Endodermal cell (in vitro differentiated cells): ENCODE results near the gene PC. TPM values are rescaled to one million over a fixed set of nuclear protein-coding genes. Genes with fewer than 3 reads are reported as not detected.
A peak's percentile ranks its signal among the peaks of the same experiment; 100 is the strongest.

Experiments
- DNase-seq: peaks from one replicate; pipeline ENCODE4 v3.0.0-alpha.2; 2017
- H3K27ac ChIP-seq: 2 replicates; pipeline ENCODE4 v1.5.1; 2013; ENCODE audit warnings: mild to moderate bottlenecking, low read depth, low read length, moderate library complexity
- H3K27me3 ChIP-seq: 2 replicates; pipeline ENCODE4 v1.6.1; 2013; ENCODE audit warnings: mild to moderate bottlenecking, low read length, moderate library complexity; ENCODE audit not compliant: insufficient read depth, control insufficient read depth, poor library complexity, severe bottlenecking
- H3K36me3 ChIP-seq: 2 replicates; pipeline ENCODE4 v1.7.0; 2013; ENCODE audit warnings: mild to moderate bottlenecking, low read length, moderate library complexity; ENCODE audit not compliant: control insufficient read depth, insufficient read depth
- H3K4me1 ChIP-seq: one replicate; pipeline ENCODE4 v1.7.0; 2013; ENCODE audit warnings: low read length; ENCODE audit not compliant: control insufficient read depth, insufficient read depth
- H3K4me3 ChIP-seq: 2 replicates; pipeline ENCODE4 v1.5.1; 2013; ENCODE audit warnings: mild to moderate bottlenecking, low read length, moderate library complexity
- H3K9ac ChIP-seq: 2 replicates; pipeline ENCODE4 v1.6.1; 2013; ENCODE audit warnings: mild to moderate bottlenecking, low read length, moderate library complexity; ENCODE audit not compliant: poor library complexity, severe bottlenecking; ENCODE audit errors: extremely low read depth
- H3K9me3 ChIP-seq: 2 replicates; pipeline ENCODE4 v1.6.1; 2013; ENCODE audit warnings: mild to moderate bottlenecking, low read length, moderate library complexity; ENCODE audit not compliant: control insufficient read depth
- H3K27ac Mint-ChIP-seq: 2 replicates; pipeline ENCODE4 v1.8.0; 2020; ENCODE audit warnings: mixed read lengths
- H3K27me3 Mint-ChIP-seq: 2 replicates; pipeline ENCODE4 v1.8.0; 2021; ENCODE audit warnings: mild to moderate bottlenecking, mixed read lengths; ENCODE audit not compliant: insufficient read depth
- H3K36me3 Mint-ChIP-seq: 2 replicates; pipeline ENCODE4 v1.8.0; 2020; ENCODE audit warnings: low read depth, mixed read lengths
- H3K4me1 Mint-ChIP-seq: 2 replicates; pipeline ENCODE4 v1.8.0; 2020; ENCODE audit warnings: mixed read lengths
- H3K4me3 Mint-ChIP-seq: 2 replicates; pipeline ENCODE4 v1.8.0; 2020; ENCODE audit warnings: mild to moderate bottlenecking, moderate library complexity, mixed read lengths
- H3K9me3 Mint-ChIP-seq: 2 replicates; pipeline ENCODE4 v1.8.0; 2020; ENCODE audit warnings: mild to moderate bottlenecking, mixed read lengths
- CTCF ChIP-seq: fragments of 200-600 bp; sonication (generic); conservative IDR thresholded peaks from 2 replicates; pipeline ENCODE4 v1.5.0; 2021; ENCODE audit warnings: antibody characterized with exemption, mild to moderate bottlenecking
- WGBS, 2 experiments: methylation state at CpG; one replicate each; pipeline versions ENCODE4 v1.1.5 to v1.1.7; 2013; ENCODE audit warnings: missing lambda C conversion rate in 2 of 2, mixed read lengths in 1 of 2; ENCODE audit not compliant: insufficient coverage in 1 of 2, insufficient read length in 1 of 2; 5-methylcytosine and 5-hydroxymethylcytosine counted together
- total RNA-seq, 2 donors: library from RNA; stranded (reverse); fragmentation: NEBNext Ultra II Directional in 1 of 2; extraction: Animal tissue kit (Norgen Biotek cat#: 25700) in 1 of 2; gene quantifications; 2 replicates in 1 of 2; 3 replicates in 1 of 2; pipeline ENCODE4 v1.2.1, GENCODE V29; 2021

PC gene
- total RNA-seq, 2 donors from 2014 or later: 21.9 to 24.4 TPM

- Mint-ChIP-seq H3K9me3 (no peaks in the 10 kb centered on the region), H3K27me3 (no peaks in the 10 kb centered on the region), H3K36me3 (no peaks in the 10 kb centered on the region), H3K4me1 (peaks cover 4% of the 10 kb centered on the region), H3K4me3 (peak overlapping the region; percentile 72), H3K27ac (peak overlapping the region; percentile 88)
- H3K9me3 ChIP-seq: no peaks in the 10 kb centered on the region
- H3K4me3 ChIP-seq: peak overlapping the region; percentile 83
- H3K27ac ChIP-seq: peak overlapping the region; percentile 80
- H3K36me3 ChIP-seq: no peaks in the 10 kb centered on the region
- H3K9ac ChIP-seq: peak overlapping the region; percentile 52
- H3K4me1 ChIP-seq: no peaks in the 10 kb centered on the region
- 7 to 26% methylated on average over 11 to 51 of the region's 51 CpGs for WGBS, 2 experiments
- TF ChIP-seq CTCF: no peak
- peak; percentile 98 for DNase-seq
- no peaks in the 10 kb centered on the region for H3K27me3 ChIP-seq
Measured at GRCh38 chr11:66855574-66856495, 102.3 kb downstream of the PC start.

GRCh38 chr11:66854729-66855211, 103.4 kb downstream of the PC start:
- Histone ChIP-seq H3K27me3 (no peaks in the 10 kb centered on the region), H3K36me3 (no peaks in the 10 kb centered on the region), H3K9me3 (no peaks in the 10 kb centered on the region), H3K27ac (no peak overlapping the region), H3K4me1 (no peaks in the 10 kb centered on the region), H3K9ac (no peak overlapping the region), H3K4me3 (no peak overlapping the region)
- TF ChIP-seq CTCF: no peak
- H3K27me3 Mint-ChIP-seq: no peaks in the 10 kb centered on the region
- no peak overlapping the region for H3K27ac Mint-ChIP-seq
- H3K4me1 Mint-ChIP-seq: peaks cover 4% of the 10 kb centered on the region
- H3K4me3 Mint-ChIP-seq: no peak overlapping the region
- H3K9me3 Mint-ChIP-seq: no peaks in the 10 kb centered on the region
- no peak for DNase-seq
- 94 to 98% methylated on average over 12 to 15 of the region's 15 CpGs for WGBS, 2 experiments
- H3K36me3 Mint-ChIP-seq: no peaks in the 10 kb centered on the region

- H3K27me3 Mint-ChIP-seq: no peaks in the 10 kb centered on the region
Measured at GRCh38 chr11:66854231-66854661, 103.9 kb downstream of the PC start.

More at GRCh38 chr11:66854231-66854661, 103.9 kb downstream of the PC start:
- no peak overlapping the region for H3K27ac Mint-ChIP-seq
- WGBS, 2 experiments: 95% methylated on average over 10 to 12 of the region's 12 CpGs
- DNase-seq: peak; percentile 34
- no peak overlapping the region for H3K9ac ChIP-seq
- no peaks in the 10 kb centered on the region for H3K9me3 ChIP-seq
- no peaks in the 10 kb centered on the region for H3K4me1 ChIP-seq
- H3K4me3 Mint-ChIP-seq: no peak overlapping the region
- H3K36me3 ChIP-seq: no peaks in the 10 kb centered on the region
- no peak for TF ChIP-seq CTCF
- H3K27ac ChIP-seq: no peak overlapping the region
- H3K27me3 ChIP-seq: no peaks in the 10 kb centered on the region
- no peak overlapping the region for H3K4me3 ChIP-seq
- H3K9me3 Mint-ChIP-seq: no peaks in the 10 kb centered on the region
- peaks cover 4% of the 10 kb centered on the region for H3K4me1 Mint-ChIP-seq
- no peaks in the 10 kb centered on the region for H3K36me3 Mint-ChIP-seq
